ENCODE measurements around the gene BAX. TPM values are rescaled to one million over a fixed set of nuclear protein-coding genes. Genes with fewer than 3 reads are reported as not detected.

BAX gene
- total and polyA plus RNA-seq, 2 donors (not counting 1 experiment from before 2014, with no cell fraction given), result 95.3 to 109 TPM

DNA sequence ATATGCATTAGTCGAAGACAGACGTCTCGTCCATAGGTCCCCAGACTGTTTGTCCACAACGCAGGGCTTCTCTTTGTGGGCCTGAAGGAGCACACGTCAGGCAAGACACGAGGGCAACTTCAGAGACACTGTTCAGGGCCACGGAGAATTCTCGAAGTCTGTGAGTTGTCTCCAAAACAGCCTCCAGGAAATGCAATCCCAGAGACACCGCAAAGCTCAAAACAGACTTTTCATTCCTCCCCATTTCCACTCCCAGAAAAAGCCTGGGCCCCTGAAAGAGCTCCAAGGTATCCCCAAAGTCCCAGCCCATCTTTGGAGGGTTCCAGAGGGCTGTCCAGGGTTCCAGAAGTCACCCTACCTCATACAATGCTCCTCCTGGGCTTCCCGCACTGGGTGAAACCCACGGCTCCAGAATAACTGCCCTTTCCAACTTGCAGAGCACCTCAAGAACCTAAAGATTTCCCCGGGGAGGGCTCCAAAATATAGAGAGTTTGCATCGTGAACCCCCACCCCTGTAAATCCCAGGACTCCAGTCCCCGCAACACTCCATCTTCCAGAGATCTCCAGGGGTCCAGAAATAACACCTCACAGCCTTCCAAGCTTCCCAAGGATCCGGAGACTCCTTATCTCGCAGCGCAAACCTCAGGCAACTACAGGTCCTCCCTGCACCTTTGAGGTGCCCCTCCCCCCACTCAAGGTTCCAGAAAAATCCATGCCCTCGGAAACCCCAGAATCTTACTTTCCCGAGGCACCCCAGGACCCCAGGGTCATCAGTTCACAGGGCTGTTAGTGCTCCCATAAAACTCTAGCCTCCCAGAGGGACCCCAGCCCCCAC is 9.7 kb downstream of the BAX start:
- H2AFZ ChIP-seq (ENCODE audit: insufficient read depth, low read depth, low read length, poor library complexity, severe bottlenecking), result peak overlapping the region; percentile 73
- H3K9me3 ChIP-seq (ENCODE audit: control extremely low read depth in 1 of 3, control insufficient read depth in 2 of 3, insufficient read depth in 1 of 3, low read length in 2 of 3), result peaks cover 0 to 2% (median 0%) of the 10 kb centered on the region in 3 donors
- Mint-ChIP-seq H3K4me3 (peak overlapping the region; percentile 100), H3K9me3 (ENCODE audit: insufficient read depth) (no peaks in the 10 kb centered on the region), H3K27ac (peak overlapping the region; percentile 85), H3K4me1 (peaks cover 68% of the 10 kb centered on the region), H3K27me3 (no peaks in the 10 kb centered on the region)
- no peaks in the 10 kb centered on the region for H3K27me3 ChIP-seq (replicated peaks in 1 of 4; ENCODE audit: control extremely low read depth in 1 of 4, control insufficient read depth in 3 of 4, insufficient read depth in 4 of 4, low read length in 3 of 4)
- H3K4me3 ChIP-seq (ENCODE audit: control extremely low read depth in 1 of 5, extremely low read depth in 1 of 5, insufficient read depth in 1 of 5, low read depth in 2 of 5, low read length in 4 of 5), result peak overlapping the region; percentile 62 to 90 (median 77)
- ChIA-PET POLR2A (interaction anchor here (0.6 to 3.2 kb wide), 13 partner anchors 10 to 600 kb away, joined by 3 to 17 read pairs (median 4); partner anchors contain the start of genes BAX, CA11, GYS1 and PPP1R15A), CTCF (interaction anchor here (0.6 to 4.1 kb wide), 6 partner anchors 10 to 126 kb away, joined by 3 to 17 read pairs (median 4); partner anchors contain the start of genes BAX, GYS1 and RUVBL2)
- H3K79me2 ChIP-seq (ENCODE audit: control insufficient read depth, insufficient read depth, low read length), result peaks cover 26% of the 10 kb centered on the region
- H3K4me1 ChIP-seq (ENCODE audit: control insufficient read depth in 2 of 2, insufficient read depth in 2 of 2, low read length in 2 of 2), result peaks cover 41 to 57% of the 10 kb centered on the region in 2 donors
- H3K27ac ChIP-seq (ENCODE audit: low read length in 2 of 2), result peak overlapping the region; percentile 50 to 88
- H4K20me1 ChIP-seq (ENCODE audit: control insufficient read depth, insufficient read depth, low read length, poor library complexity, severe bottlenecking), result peaks cover 22% of the 10 kb centered on the region
- intact Hi-C loops (cut with micrococcal nuclease), result loop anchor here (1.0 to 2.0 kb wide), 6 partner anchors 10 to 318 kb away; partner anchors contain the start of genes BAX, CA11, GYS1 and NUCB1
- peaks cover 0 to 32% of the 10 kb centered on the region in 2 experiments for H3K36me3 ChIP-seq (replicated peaks in 1 of 2; ENCODE audit: control extremely low read depth in 1 of 2, control insufficient read depth in 1 of 2, extremely low read depth in 1 of 2, insufficient read depth in 2 of 2, low read length in 1 of 2)
- no peak for DNase-seq
- peak overlapping the region; percentile 61 for H3K9ac ChIP-seq (ENCODE audit: low read length)
- H3K4me2 ChIP-seq (replicated peaks; ENCODE audit: low read depth, low read length, poor library complexity, severe bottlenecking), result peak overlapping the region; percentile 75
- no peak for TF ChIP-seq EZH2 (IDR thresholded peaks at IDR 0.05; ENCODE audit: borderline replicate concordance, insufficient read depth, low read depth, low read length, poor library complexity, severe bottlenecking)
- TF ChIP-seq, protein P1, sequence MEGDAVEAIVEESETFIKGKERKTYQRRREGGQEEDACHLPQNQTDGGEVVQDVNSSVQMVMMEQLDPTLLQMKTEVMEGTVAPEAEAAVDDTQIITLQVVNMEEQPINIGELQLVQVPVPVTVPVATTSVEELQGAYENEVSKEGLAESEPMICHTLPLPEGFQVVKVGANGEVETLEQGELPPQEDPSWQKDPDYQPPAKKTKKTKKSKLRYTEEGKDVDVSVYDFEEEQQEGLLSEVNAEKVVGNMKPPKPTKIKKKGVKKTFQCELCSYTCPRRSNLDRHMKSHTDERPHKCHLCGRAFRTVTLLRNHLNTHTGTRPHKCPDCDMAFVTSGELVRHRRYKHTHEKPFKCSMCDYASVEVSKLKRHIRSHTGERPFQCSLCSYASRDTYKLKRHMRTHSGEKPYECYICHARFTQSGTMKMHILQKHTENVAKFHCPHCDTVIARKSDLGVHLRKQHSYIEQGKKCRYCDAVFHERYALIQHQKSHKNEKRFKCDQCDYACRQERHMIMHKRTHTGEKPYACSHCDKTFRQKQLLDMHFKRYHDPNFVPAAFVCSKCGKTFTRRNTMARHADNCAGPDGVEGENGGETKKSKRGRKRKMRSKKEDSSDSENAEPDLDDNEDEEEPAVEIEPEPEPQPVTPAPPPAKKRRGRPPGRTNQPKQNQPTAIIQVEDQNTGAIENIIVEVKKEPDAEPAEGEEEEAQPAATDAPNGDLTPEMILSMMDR (IDR thresholded peaks at IDR 0.05), result no peak
- 19% methylated on average over 19 of the region's 19 CpGs for WGBS (ENCODE audit: insufficient coverage)
- ATAC-seq (ENCODE audit: low read depth), result no peak
